ENCODE data around the gene SLC38A2. TPM values are rescaled to one million over a fixed set of nuclear protein-coding genes. Genes with fewer than 3 reads are reported as not detected.

SLC38A2 gene
- total RNA-seq, 1 donor from 2014 or later: 262 TPM

DNA sequence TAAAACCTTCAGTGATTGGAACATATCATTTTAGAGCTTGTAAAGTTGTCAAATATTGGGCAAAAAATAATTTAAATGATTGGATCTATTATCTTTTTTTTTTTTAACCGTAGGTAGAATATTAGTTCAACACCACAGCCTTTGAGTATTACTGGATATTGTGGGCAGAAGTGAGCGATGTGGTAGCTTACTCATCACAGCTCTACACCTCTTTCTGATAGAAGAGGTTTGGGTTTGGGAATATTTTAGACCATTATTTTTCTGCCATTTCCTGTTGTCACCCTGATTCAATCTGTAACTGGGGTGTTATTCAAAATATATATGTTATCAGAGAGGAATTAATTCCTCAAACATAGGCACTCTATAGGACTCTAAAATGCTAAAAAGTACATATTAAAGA, 34.8 kb upstream of the SLC38A2 start:
- Mint-ChIP-seq H3K9me3 (ENCODE audit: unreplicated experiment) (no peaks in the 10 kb centered on the region), H3K36me3 (ENCODE audit: unreplicated experiment) (no peaks in the 10 kb centered on the region), H3K27me3 (ENCODE audit: unreplicated experiment) (no peaks in the 10 kb centered on the region), H3K4me3 (ENCODE audit: unreplicated experiment) (no peak overlapping the region), H3K4me1 (ENCODE audit: low read depth, unreplicated experiment) (no peaks in the 10 kb centered on the region), H3K27ac (ENCODE audit: unreplicated experiment) (no peak overlapping the region)
- no peak for DNase-seq
- TF ChIP-seq, protein P1, sequence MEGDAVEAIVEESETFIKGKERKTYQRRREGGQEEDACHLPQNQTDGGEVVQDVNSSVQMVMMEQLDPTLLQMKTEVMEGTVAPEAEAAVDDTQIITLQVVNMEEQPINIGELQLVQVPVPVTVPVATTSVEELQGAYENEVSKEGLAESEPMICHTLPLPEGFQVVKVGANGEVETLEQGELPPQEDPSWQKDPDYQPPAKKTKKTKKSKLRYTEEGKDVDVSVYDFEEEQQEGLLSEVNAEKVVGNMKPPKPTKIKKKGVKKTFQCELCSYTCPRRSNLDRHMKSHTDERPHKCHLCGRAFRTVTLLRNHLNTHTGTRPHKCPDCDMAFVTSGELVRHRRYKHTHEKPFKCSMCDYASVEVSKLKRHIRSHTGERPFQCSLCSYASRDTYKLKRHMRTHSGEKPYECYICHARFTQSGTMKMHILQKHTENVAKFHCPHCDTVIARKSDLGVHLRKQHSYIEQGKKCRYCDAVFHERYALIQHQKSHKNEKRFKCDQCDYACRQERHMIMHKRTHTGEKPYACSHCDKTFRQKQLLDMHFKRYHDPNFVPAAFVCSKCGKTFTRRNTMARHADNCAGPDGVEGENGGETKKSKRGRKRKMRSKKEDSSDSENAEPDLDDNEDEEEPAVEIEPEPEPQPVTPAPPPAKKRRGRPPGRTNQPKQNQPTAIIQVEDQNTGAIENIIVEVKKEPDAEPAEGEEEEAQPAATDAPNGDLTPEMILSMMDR (IDR thresholded peaks at IDR 0.05; ENCODE audit: partially characterized antibody, unreplicated experiment): no peak

DNA sequence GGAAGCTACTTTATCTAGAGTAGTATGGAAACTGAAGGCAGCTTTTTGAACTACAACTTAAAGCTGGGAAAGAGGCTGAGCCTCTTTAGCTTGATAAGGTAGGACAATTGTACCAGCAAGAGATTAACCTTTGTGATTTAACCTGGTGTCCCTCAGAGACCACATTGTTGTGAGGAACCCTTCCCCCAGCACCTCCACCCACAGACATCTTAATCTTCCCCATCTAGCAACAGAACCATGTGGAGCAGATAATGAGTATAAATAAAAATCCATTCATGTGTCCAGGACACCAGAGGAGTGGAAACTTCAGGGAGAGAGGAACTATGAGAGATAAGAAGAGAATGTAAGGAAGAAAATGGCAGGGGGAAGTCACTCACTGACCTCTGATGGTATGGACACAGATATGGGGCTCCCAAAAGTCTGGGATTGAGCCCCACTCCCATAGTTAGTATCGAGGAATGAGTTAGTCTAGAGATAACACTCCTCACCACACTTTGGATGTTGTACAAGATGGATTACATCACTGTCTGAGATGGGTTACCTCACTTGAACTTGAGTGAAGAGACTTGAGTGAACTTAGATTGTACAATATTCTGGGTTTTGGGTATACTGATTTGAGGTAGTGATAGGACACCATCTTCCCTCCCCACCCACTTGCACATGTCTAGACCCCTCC, 33.9 kb upstream of the SLC38A2 start:
- DNase-seq: no peak
- TF ChIP-seq, protein P1 (IDR thresholded peaks at IDR 0.05; ENCODE audit: partially characterized antibody, unreplicated experiment): no peak
- no peak overlapping the region for H3K4me3 Mint-ChIP-seq (ENCODE audit: unreplicated experiment)
- H3K9me3 Mint-ChIP-seq (ENCODE audit: unreplicated experiment): no peaks in the 10 kb centered on the region
- no peaks in the 10 kb centered on the region for H3K36me3 Mint-ChIP-seq (ENCODE audit: unreplicated experiment)
- no peaks in the 10 kb centered on the region for H3K27me3 Mint-ChIP-seq (ENCODE audit: unreplicated experiment)
- no peak overlapping the region for H3K27ac Mint-ChIP-seq (ENCODE audit: unreplicated experiment)
- no peaks in the 10 kb centered on the region for H3K4me1 Mint-ChIP-seq (ENCODE audit: low read depth, unreplicated experiment)

- no peaks in the 10 kb centered on the region for H3K4me1 Mint-ChIP-seq (ENCODE audit: low read depth, unreplicated experiment)
- TF ChIP-seq, protein P1 (IDR thresholded peaks at IDR 0.05; ENCODE audit: partially characterized antibody, unreplicated experiment): no peak
- H3K27me3 Mint-ChIP-seq (ENCODE audit: unreplicated experiment): no peaks in the 10 kb centered on the region
- DNase-seq: no peak
- H3K36me3 Mint-ChIP-seq (ENCODE audit: unreplicated experiment): peaks cover 5% of the 10 kb centered on the region
- no peak overlapping the region for H3K4me3 Mint-ChIP-seq (ENCODE audit: unreplicated experiment)
- H3K9me3 Mint-ChIP-seq (ENCODE audit: unreplicated experiment): no peaks in the 10 kb centered on the region
- no peak overlapping the region for H3K27ac Mint-ChIP-seq (ENCODE audit: unreplicated experiment)
Observed at GRCh38 chr12:46404733-46405132, 32.2 kb upstream of the SLC38A2 start.

- no peak overlapping the region for H3K4me3 Mint-ChIP-seq (ENCODE audit: unreplicated experiment)
- no peaks in the 10 kb centered on the region for H3K9me3 Mint-ChIP-seq (ENCODE audit: unreplicated experiment)
- no peak overlapping the region for H3K27ac Mint-ChIP-seq (ENCODE audit: unreplicated experiment)
- no peaks in the 10 kb centered on the region for H3K27me3 Mint-ChIP-seq (ENCODE audit: unreplicated experiment)
- peaks cover 5% of the 10 kb centered on the region for H3K36me3 Mint-ChIP-seq (ENCODE audit: unreplicated experiment)
- TF ChIP-seq, protein P1 (IDR thresholded peaks at IDR 0.05; ENCODE audit: partially characterized antibody, unreplicated experiment): no peak
- H3K4me1 Mint-ChIP-seq (ENCODE audit: low read depth, unreplicated experiment): no peaks in the 10 kb centered on the region
- DNase-seq: no peak
Observed at GRCh38 chr12:46404225-46404631, 31.7 kb upstream of the SLC38A2 start.

DNA sequence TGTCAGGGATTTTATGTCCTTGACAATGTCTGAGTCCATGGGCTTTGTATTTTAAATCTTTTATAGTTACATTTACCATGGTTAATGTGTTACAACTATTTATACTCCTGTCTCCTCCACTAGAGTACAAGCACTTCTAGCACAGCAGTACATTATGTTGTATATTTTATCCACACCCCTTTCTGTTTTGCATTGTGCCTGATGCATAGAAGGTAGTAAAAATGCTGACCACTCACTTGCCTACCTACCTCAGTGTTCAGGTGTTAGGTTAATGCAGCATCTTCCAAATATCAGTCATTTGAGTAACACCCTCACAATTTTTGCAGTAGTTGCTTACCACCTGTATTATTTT, 31.1 kb upstream of the SLC38A2 start:
- Mint-ChIP-seq H3K4me3 (ENCODE audit: unreplicated experiment) (no peak overlapping the region), H3K36me3 (ENCODE audit: unreplicated experiment) (peaks cover 5% of the 10 kb centered on the region), H3K27me3 (ENCODE audit: unreplicated experiment) (no peaks in the 10 kb centered on the region), H3K27ac (ENCODE audit: unreplicated experiment) (no peak overlapping the region), H3K4me1 (ENCODE audit: low read depth, unreplicated experiment) (no peaks in the 10 kb centered on the region), H3K9me3 (ENCODE audit: unreplicated experiment) (no peaks in the 10 kb centered on the region)
- DNase-seq: no peak
- TF ChIP-seq, protein P1 (IDR thresholded peaks at IDR 0.05; ENCODE audit: partially characterized antibody, unreplicated experiment): no peak
